SK-N-SH (cell line): ENCODE measurements around the gene UCK1. TPM values are rescaled to one million over a fixed set of nuclear protein-coding genes. Genes with fewer than 3 reads are reported as not detected.

Experiments
- CTCF ChIA-PET: fragments of 300-600, 350-600 bp; formaldehyde crosslinking; extraction: SDS; loops from one replicate; lab custom pipeline; 2021; lab: Yijun Ruan, JAX
- POLR2A ChIA-PET: fragments of 350-600 bp; sonication (Branson Sonifier 250); formaldehyde crosslinking; extraction: SDS; loops from one replicate; lab custom pipeline; 2020; ENCODE audit warnings: antibody characterized with exemption, inconsistent platforms; lab: Yijun Ruan, JAX
- DNase-seq: peaks from one replicate; pipeline ENCODE4 v3.0.0; 2012
- H2AFZ ChIP-seq: fragments of 200-600 bp; sonication (generic); 2 replicates; pipeline ENCODE4 v1.8.1; 2016; ENCODE audit warnings: antibody characterized with exemption, mild to moderate bottlenecking, low read depth
- H3F3A ChIP-seq: fragments of 200-600 bp; sonication (generic); replicated peaks from 2 replicates; pipeline ENCODE3; 2016; ENCODE audit warnings: antibody characterized with exemption, mild to moderate bottlenecking; ENCODE audit not compliant: insufficient read depth
- H3K27ac ChIP-seq, 2 experiments: fragments of 200-500 bp in 1 of 2; fragments of 200-600 bp in 1 of 2; sonication (Bioruptor generic) in 1 of 2; sonication (generic), shearing (Covaris generic) in 1 of 2; 2 replicates each; pipeline versions ENCODE4 v1.5.1 to v1.6.1; 2014 to 2016; ENCODE audit warnings: low read depth in 2 of 2, inconsistent platforms in 1 of 2, low read length in 1 of 2, mild to moderate bottlenecking in 1 of 2, mixed read lengths in 1 of 2
- H3K27me3 ChIP-seq: fragments of 200-600 bp; sonication (generic), shearing (Covaris generic); 2 replicates; pipeline ENCODE4 v1.6.1; 2016; ENCODE audit warnings: mixed run types; ENCODE audit not compliant: insufficient read depth
- H3K36me3 ChIP-seq, 2 experiments: fragments of 200-500 bp in 1 of 2; fragments of 200-600 bp in 1 of 2; sonication (Bioruptor generic) in 1 of 2; sonication (generic) in 1 of 2; replicated peaks in 1 of 2; 2 replicates each; pipeline versions ENCODE3 to v1.5.1; 2014 to 2016; ENCODE audit warnings: low read length in 1 of 2, mild to moderate bottlenecking in 1 of 2; ENCODE audit not compliant: insufficient read depth in 2 of 2, control insufficient read depth in 1 of 2
- H3K4me1 ChIP-seq, 2 experiments: fragments of 200-500 bp in 1 of 2; fragments of 200-600 bp in 1 of 2; sonication (Bioruptor generic) in 1 of 2; sonication (generic), shearing (Covaris generic) in 1 of 2; 2 replicates each; pipeline versions ENCODE4 v1.5.1 to v1.6.1; 2014 to 2016; ENCODE audit warnings: low read depth in 1 of 2, low read length in 1 of 2, mixed run types in 1 of 2; ENCODE audit not compliant: insufficient read depth in 2 of 2, control insufficient read depth in 1 of 2
- H3K4me2 ChIP-seq: fragments of 200-600 bp; sonication (generic), shearing (Covaris generic); 2 replicates; pipeline ENCODE4 v1.6.1; 2017; ENCODE audit warnings: mixed run types
- H3K4me3 ChIP-seq, 2 experiments: fragments of 200-500 bp in 1 of 2; fragments of 200-600 bp in 1 of 2; sonication (Bioruptor generic) in 1 of 2; sonication (generic), shearing (Covaris generic) in 1 of 2; 2 replicates each; pipeline versions ENCODE4 v1.5.1 to v1.8.1; 2014 to 2016; ENCODE audit warnings: low read depth in 2 of 2, inconsistent platforms in 1 of 2, low read length in 1 of 2, mild to moderate bottlenecking in 1 of 2, mixed read lengths in 1 of 2, moderate library complexity in 1 of 2
- H3K79me2 ChIP-seq: fragments of 200-600 bp; sonication (generic); 2 replicates; pipeline ENCODE4 v1.8.1; 2017; ENCODE audit warnings: mild to moderate bottlenecking; ENCODE audit not compliant: insufficient read depth
- H3K9ac ChIP-seq: fragments of 200-600 bp; sonication (generic); 2 replicates; pipeline ENCODE4 v1.6.1; 2017; ENCODE audit warnings: mixed run types
- H3K9me2 ChIP-seq: fragments of 200-600 bp; sonication (generic); 2 replicates; pipeline ENCODE4 v1.6.1; 2017; ENCODE audit warnings: mixed run types
- H3K9me3 ChIP-seq: fragments of 200-600 bp; sonication (generic); 2 replicates; pipeline ENCODE4 v1.6.1; 2017; ENCODE audit warnings: mixed run types, mild to moderate bottlenecking, moderate library complexity
- H4K20me1 ChIP-seq: fragments of 200-600 bp; sonication (generic); 2 replicates; pipeline ENCODE4 v1.6.1; 2017; ENCODE audit warnings: mild to moderate bottlenecking, mixed run types; ENCODE audit not compliant: insufficient read depth
- CHD2 ChIP-seq: fragments of 150-350 bp; IDR thresholded peaks from 2 replicates; pipeline ENCODE4 v1.6.1; 2018; ENCODE audit warnings: low read length; ENCODE audit not compliant: partially characterized antibody
- ELF1 ChIP-seq: IDR thresholded peaks from 2 replicates; pipeline ENCODE4 v1.4.0; 2012
- EP300 ChIP-seq, 2 experiments: IDR thresholded peaks; 2 replicates each; pipeline versions ENCODE4 v1.4.0 to v1.6.1; 2012; ENCODE audit warnings: borderline replicate concordance in 1 of 2, low read depth in 1 of 2, low read length in 1 of 2
- FOSL2 ChIP-seq: IDR thresholded peaks from 2 replicates; pipeline ENCODE4 v1.4.0; 2012; ENCODE audit warnings: low read depth, mild to moderate bottlenecking, moderate library complexity, borderline replicate concordance
- FOXJ3 ChIP-seq: sonication (generic); formaldehyde crosslinking; IDR thresholded peaks from 2 replicates; pipeline ENCODE4 v1.5.1; 2020; ENCODE audit warnings: mild to moderate bottlenecking, missing genetic modification reagents
- GABPA ChIP-seq: IDR thresholded peaks from 2 replicates; pipeline ENCODE4 v1.4.0; 2012; ENCODE audit warnings: low read depth, mild to moderate bottlenecking
- GATA2 ChIP-seq: sonication (generic); formaldehyde crosslinking; IDR thresholded peaks from 2 replicates; pipeline ENCODE4 v1.5.0; 2020; ENCODE audit warnings: mild to moderate bottlenecking, missing genetic modification reagents
- MXI1 ChIP-seq: IDR thresholded peaks from 2 replicates; pipeline ENCODE4 v1.6.1; 2012; ENCODE audit warnings: mild to moderate bottlenecking, low read depth, low read length, improper control_type of control experiment
- NFIC ChIP-seq: IDR thresholded peaks from 2 replicates; pipeline ENCODE4 v1.4.0; 2012; ENCODE audit warnings: borderline replicate concordance
- POLR2AphosphoS5 ChIP-seq: IDR thresholded peaks from 2 replicates; pipeline ENCODE4 v1.6.1; 2012; ENCODE audit warnings: low read depth, low read length
- RAD21 ChIP-seq: IDR thresholded peaks from 2 replicates; pipeline ENCODE4 v1.6.1; 2012; ENCODE audit warnings: mild to moderate bottlenecking, low read length
- RCOR1 ChIP-seq: fragments of 150-350 bp; IDR thresholded peaks from 2 replicates; pipeline ENCODE4 v1.6.1; 2017; ENCODE audit warnings: antibody characterized with exemption, low read length
- RXRA ChIP-seq: IDR thresholded peaks from 2 replicates; pipeline ENCODE4 v1.4.0; 2012; ENCODE audit warnings: low read depth, mild to moderate bottlenecking, borderline replicate concordance
- SIN3A ChIP-seq: IDR thresholded peaks from 2 replicates; pipeline ENCODE4 v1.6.1; 2012; ENCODE audit warnings: low read depth, mild to moderate bottlenecking, low read length, moderate library complexity, borderline replicate concordance
- TAF1 ChIP-seq: IDR thresholded peaks from 2 replicates; pipeline ENCODE4 v1.6.1; 2012; ENCODE audit warnings: low read depth, mild to moderate bottlenecking, low read length, moderate library complexity, borderline replicate concordance
- YY1 ChIP-seq: IDR thresholded peaks from 2 replicates; pipeline ENCODE4 v1.4.0; 2012; ENCODE audit warnings: low read depth, mild to moderate bottlenecking
- WGBS: methylation state at CpG from one replicate; pipeline ENCODE4 v1.1.6; 2017; ENCODE audit warnings: low lambda C conversion rate; 5-methylcytosine and 5-hydroxymethylcytosine counted together
- polyA plus RNA-seq, 3 experiments: library from polyadenylated mRNA; depleted of rRNA; stranded (reverse); fragments of >200 nt; gene quantifications; 2 replicates each; pipeline ENCODE4 v1.2.3, GENCODE V29; 2012
- TF ChIP-seq, protein P1 (sequence below): fragments of 200-600 bp; sonication (generic); IDR thresholded peaks from 2 replicates; pipeline ENCODE4 v1.6.1; 2017; ENCODE audit warnings: antibody characterized with exemption, mild to moderate bottlenecking, moderate library complexity
- TF ChIP-seq, protein P2 (sequence below): IDR thresholded peaks from 2 replicates; pipeline ENCODE4 v1.4.0; 2012; ENCODE audit warnings: low read depth
- TF ChIP-seq, protein P3 (sequence below): fragments of 150-350 bp; IDR thresholded peaks from 2 replicates; pipeline ENCODE4 v1.6.1; 2016; ENCODE audit warnings: mild to moderate bottlenecking, low read depth, low read length
- TF ChIP-seq, protein P4 (sequence below): IDR thresholded peaks from 2 replicates; pipeline ENCODE4 v1.4.0; 2012; ENCODE audit warnings: low read depth, borderline replicate concordance

Gene UCK1
- polyA plus RNA-seq, 1 of the 3 experiments (the other 2 are of a cell fraction): 32.9 TPM

DNA sequence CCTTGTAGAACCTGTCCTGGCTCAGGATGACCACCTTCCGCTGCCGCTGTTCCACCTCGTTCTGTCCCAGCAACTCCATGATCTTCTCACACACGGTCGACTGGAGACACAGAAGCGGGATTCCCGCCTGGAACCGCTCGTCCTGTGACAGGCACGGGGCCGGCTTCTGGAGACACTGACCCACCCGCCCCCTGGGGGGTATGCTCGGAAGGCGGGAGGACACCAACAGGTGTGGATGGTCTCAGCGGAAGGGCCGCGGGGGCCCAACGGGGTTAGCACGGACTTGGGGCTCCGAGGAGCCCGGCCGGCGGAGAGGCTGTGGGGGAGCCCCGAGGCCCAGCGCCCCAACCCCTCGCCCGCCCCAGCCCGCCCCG is 530 bp downstream of the UCK1 start:
- 0 out of 2 replicates have a peak, but pooled peaks have one; percentile 9 for TF ChIP-seq RAD21
- no peak for TF ChIP-seq EP300 (IDR thresholded peaks at IDR 0.05; ENCODE audit: borderline replicate concordance in 1 of 2, low read depth in 1 of 2, low read length in 1 of 2)
- peak; percentile 41; the same call in 1 of the 2 replicates for TF ChIP-seq SIN3A
- TF ChIP-seq, protein P1, sequence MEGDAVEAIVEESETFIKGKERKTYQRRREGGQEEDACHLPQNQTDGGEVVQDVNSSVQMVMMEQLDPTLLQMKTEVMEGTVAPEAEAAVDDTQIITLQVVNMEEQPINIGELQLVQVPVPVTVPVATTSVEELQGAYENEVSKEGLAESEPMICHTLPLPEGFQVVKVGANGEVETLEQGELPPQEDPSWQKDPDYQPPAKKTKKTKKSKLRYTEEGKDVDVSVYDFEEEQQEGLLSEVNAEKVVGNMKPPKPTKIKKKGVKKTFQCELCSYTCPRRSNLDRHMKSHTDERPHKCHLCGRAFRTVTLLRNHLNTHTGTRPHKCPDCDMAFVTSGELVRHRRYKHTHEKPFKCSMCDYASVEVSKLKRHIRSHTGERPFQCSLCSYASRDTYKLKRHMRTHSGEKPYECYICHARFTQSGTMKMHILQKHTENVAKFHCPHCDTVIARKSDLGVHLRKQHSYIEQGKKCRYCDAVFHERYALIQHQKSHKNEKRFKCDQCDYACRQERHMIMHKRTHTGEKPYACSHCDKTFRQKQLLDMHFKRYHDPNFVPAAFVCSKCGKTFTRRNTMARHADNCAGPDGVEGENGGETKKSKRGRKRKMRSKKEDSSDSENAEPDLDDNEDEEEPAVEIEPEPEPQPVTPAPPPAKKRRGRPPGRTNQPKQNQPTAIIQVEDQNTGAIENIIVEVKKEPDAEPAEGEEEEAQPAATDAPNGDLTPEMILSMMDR: peak; percentile 38; the same call in 1 of the 2 replicates
- no peak for TF ChIP-seq GATA2 (CRISPR knock-in tag)
- TF ChIP-seq, protein P2, sequence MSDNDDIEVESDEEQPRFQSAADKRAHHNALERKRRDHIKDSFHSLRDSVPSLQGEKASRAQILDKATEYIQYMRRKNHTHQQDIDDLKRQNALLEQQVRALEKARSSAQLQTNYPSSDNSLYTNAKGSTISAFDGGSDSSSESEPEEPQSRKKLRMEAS: 0 out of 2 replicates have a peak, but pooled peaks have one; percentile 36
- TF ChIP-seq, all 33 proteins: peak for 4
- ChIA-PET POLR2A (interaction anchor here (1.0 kb wide), 1 partner anchor 49 kb away, joined by 3 read pairs; no protein-coding TSS in a partner anchor), CTCF (interaction anchor here (1.1 to 2.1 kb wide), 2 partner anchors 16 to 194 kb away, joined by 3 to 8 read pairs; partner anchors contain the start of gene PRRT1B)
- Histone ChIP-seq H3K9ac (peak overlapping the region; percentile 80), H3K27ac (no peak overlapping the region; a peak in 1 of 4 replicates), H3F3A (no peaks in the 10 kb centered on the region), H4K20me1 (no peaks in the 10 kb centered on the region), H3K4me2 (peak overlapping the region; percentile 98), H3K9me3 (no peaks in the 10 kb centered on the region), H3K27me3 (no peaks in the 10 kb centered on the region), H3K4me3 (peak overlapping the region; percentile 70 to 83), H2AFZ (peak overlapping the region; percentile 59; the same call in 1 of the 2 replicates), H3K79me2 (peaks cover 16% of the 10 kb centered on the region; the same call in 1 of the 2 replicates), H3K9me2 (no peaks in the 10 kb centered on the region), H3K36me3 (peaks cover 5 to 25% of the 10 kb centered on the region in 2 experiments), H3K4me1 (peaks cover 0 to 12% of the 10 kb centered on the region in 2 experiments; a peak in 1 of 4 replicates)
- 6% methylated on average over 13 of the region's 29 CpGs for WGBS
- peak; percentile 84 for DNase-seq

DNA sequence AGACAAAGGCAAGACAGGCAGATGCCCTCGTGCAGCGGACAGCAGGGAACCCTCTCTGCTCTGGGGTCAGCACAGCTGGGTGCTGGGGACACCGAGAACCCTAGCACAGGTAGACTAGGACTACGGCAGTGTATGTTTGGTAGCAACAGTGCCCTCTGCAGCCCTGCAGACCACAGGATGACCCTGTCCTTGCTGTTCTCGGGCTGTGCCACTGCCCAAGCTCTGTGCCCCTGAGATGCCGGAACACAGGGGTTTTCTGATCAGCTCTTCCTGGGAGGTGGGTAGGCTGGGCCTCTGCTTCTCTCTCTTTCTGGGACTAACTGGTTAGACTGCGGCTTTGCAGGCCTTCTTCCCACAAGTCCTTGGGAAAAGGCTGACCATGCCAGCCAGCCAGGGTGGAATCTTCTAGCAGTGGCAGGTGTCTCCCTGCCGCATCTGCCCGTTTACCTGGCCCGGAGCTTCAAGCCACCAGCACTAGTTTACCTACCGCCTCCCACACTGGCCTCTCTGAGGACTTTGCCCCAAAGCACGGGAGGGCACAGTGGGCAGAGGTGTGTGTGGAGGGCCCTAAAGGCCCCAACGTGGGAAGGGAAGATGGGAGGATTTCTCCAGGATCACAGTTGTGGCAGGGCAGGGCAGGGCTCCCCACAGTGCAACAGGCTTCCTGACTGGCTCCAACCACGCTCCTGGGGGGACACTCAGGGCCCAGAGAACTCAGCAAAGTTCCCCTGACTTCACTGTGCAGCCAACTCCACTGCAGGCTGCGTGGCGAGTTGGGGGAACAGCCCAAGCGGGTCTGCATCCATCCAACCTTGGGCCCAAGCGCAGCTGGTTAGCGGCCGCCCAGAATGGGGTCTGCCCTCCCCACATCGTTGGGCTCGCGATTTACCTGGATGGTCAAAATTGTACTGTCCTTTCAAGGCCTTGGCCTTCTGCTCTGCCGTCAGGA is 1.2 kb downstream of the UCK1 start:
- Histone ChIP-seq H2AFZ (no peak overlapping the region), H3K9me2 (no peaks in the 10 kb centered on the region), H3K36me3 (peaks cover 5 to 29% of the 10 kb centered on the region in 2 experiments), H3K9ac (peak overlapping the region; percentile 80), H3K27me3 (no peaks in the 10 kb centered on the region), H3K27ac (no peak overlapping the region), H3K79me2 (peaks cover 16% of the 10 kb centered on the region; the same call in 1 of the 2 replicates), H3K9me3 (no peaks in the 10 kb centered on the region), H4K20me1 (no peaks in the 10 kb centered on the region), H3K4me1 (peaks cover 0 to 12% of the 10 kb centered on the region in 2 experiments; a peak in 1 of 4 replicates), H3F3A (no peaks in the 10 kb centered on the region), H3K4me2 (peak overlapping the region; percentile 98), H3K4me3 (peak overlapping the region; percentile 70 to 83)
- 44% methylated on average over 22 of the region's 24 CpGs for WGBS
- ChIA-PET CTCF (interaction anchor here (0.8 to 1.9 kb wide), 3 partner anchors 9 to 194 kb away, joined by 3 to 8 read pairs (median 3); no protein-coding TSS in a partner anchor), POLR2A (no interaction called here)
- DNase-seq: no peak
- TF ChIP-seq RCOR1: no peak
- TF ChIP-seq ELF1: no peak
- TF ChIP-seq CHD2: no peak
- TF ChIP-seq RXRA: no peak
- no peak for TF ChIP-seq SIN3A
- no peak for TF ChIP-seq POLR2AphosphoS5
- TF ChIP-seq FOXJ3 (CRISPR knock-in tag): no peak
- no peak for TF ChIP-seq TAF1
- no peak for TF ChIP-seq YY1
- TF ChIP-seq, protein P3, sequence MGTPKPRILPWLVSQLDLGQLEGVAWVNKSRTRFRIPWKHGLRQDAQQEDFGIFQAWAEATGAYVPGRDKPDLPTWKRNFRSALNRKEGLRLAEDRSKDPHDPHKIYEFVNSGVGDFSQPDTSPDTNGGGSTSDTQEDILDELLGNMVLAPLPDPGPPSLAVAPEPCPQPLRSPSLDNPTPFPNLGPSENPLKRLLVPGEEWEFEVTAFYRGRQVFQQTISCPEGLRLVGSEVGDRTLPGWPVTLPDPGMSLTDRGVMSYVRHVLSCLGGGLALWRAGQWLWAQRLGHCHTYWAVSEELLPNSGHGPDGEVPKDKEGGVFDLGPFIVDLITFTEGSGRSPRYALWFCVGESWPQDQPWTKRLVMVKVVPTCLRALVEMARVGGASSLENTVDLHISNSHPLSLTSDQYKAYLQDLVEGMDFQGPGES: no peak
- TF ChIP-seq, protein P4, sequence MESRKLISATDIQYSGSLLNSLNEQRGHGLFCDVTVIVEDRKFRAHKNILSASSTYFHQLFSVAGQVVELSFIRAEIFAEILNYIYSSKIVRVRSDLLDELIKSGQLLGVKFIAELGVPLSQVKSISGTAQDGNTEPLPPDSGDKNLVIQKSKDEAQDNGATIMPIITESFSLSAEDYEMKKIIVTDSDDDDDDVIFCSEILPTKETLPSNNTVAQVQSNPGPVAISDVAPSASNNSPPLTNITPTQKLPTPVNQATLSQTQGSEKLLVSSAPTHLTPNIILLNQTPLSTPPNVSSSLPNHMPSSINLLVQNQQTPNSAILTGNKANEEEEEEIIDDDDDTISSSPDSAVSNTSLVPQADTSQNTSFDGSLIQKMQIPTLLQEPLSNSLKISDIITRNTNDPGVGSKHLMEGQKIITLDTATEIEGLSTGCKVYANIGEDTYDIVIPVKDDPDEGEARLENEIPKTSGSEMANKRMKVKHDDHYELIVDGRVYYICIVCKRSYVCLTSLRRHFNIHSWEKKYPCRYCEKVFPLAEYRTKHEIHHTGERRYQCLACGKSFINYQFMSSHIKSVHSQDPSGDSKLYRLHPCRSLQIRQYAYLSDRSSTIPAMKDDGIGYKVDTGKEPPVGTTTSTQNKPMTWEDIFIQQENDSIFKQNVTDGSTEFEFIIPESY: no peak
- no peak for TF ChIP-seq NFIC
- no peak for TF ChIP-seq GABPA
- no peak for TF ChIP-seq MXI1
- no peak for TF ChIP-seq FOSL2
- no peak for TF ChIP-seq GATA2 (CRISPR knock-in tag)
